DMS53 treated with DMSO at 0.1 percent for 48 hours (cell line): Measurements from ENCODE around the gene NTF3.

Experiments
- DNase-seq: peaks from one replicate; lab custom pipeline; 2025; ENCODE audit not compliant: unreplicated experiment; lab: John Stamatoyannopoulos, UW

The NTF3 gene

DNA sequence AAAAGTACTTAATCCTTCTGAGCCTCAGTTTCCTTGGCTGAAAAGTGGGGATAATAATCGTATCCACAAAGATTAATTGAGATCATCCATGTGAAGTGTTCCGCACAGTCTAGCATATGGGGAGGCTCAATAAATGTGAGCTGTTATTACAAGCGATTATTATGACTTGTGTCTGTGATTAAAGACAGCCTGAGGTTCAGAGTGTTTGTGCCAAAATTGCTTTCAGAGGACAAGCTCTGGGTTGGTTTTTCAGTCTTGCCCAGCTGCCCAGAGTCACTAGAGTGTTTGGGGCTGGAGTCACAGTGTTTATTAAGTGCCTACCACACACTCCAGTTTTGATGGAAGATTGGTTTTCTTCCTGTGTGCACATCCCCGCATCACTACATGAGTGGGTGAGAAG is 53.5 kb downstream of the NTF3 start:
- DNase-seq, result no peak

DNA sequence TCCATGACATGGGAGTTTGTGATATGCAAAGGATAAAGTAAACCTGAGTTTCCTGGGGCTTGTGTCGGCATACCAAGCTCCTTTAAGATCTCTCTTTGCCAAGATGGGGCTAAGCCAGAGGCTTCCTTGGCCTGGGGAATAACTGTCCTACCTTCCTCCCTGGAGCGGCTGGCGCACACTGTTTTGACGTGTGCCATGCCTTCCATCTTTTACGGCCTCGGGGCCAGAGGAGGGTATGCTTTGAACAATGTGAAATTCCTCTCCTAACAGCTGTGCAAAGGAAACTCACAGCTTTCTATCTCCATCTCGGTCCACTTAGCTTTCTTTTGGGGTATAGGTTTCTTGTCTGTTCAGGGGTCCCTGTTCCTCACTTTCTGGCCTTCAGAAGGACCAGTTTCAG is 55.2 kb downstream of the NTF3 start:
- DNase-seq, result no peak

GRCh38 chr12:5487948-5488625 is 56.2 kb downstream of the NTF3 start:
- no peak for DNase-seq

GRCh38 chr12:5488626-5488955 is 56.7 kb downstream of the NTF3 start:
- no peak for DNase-seq

DNA sequence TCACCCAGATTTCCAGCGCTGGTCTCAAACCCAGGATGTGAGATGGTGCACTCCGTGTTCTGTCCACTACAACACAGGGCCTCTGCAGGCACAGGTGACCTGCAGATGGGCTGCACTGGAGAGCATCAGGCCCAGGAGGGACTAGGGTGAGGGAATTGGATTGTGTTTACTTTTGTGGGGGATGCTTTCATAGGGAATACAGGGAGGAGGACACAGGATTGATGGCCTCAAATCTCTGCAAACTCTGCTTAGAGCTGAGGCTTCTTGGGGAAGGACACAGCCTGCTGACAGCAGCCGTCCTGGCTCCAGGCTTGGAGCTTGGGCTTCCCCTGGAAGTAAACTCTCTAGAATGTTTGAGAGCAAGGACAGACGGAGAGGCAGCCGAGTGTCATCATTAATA is 57.1 kb downstream of the NTF3 start:
- no peak for DNase-seq

GRCh38 chr12:5489760-5490406 is 58.0 kb downstream of the NTF3 start:
- no peak for DNase-seq

DNA sequence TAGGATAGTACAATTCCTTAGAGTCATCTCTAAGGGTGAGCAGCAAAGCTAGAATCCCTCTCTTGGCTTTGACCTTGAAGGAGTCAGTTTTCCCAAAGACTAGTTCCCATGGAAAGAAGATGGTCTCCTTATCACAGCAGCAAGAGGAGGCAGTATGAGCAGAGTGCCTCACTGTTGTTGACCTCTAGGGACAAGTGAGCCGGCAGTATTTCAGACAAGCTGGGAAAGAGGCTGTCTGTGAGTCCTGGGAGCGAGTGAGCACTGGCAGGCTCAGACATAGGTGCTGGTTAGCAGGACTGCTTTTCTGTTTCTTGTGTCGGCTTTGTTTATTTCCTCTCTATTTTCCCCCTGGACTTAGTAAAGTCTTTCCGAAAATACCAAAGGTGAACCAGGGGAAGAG is 60.7 kb downstream of the NTF3 start:
- no peak for DNase-seq

DNA sequence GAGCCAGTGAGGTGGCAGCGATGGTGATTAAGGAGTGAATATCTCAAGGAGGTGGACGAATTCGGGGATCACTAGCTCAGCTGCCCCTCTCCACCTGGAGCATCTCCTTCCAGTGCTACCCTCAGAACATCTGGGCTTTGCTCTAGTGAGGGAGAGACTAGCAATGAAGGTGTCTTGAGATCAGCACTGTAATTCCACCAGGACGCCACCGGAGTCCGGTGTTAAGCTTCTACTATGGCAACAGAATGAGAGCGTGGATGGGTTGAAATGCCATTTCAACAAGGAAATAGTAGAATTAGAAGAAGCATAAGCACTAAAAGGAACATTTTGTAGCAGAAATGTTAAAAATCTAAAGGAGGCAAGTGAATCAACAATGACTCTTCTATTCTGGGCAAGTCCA is 61.1 kb downstream of the NTF3 start:
- no peak for DNase-seq

DNA sequence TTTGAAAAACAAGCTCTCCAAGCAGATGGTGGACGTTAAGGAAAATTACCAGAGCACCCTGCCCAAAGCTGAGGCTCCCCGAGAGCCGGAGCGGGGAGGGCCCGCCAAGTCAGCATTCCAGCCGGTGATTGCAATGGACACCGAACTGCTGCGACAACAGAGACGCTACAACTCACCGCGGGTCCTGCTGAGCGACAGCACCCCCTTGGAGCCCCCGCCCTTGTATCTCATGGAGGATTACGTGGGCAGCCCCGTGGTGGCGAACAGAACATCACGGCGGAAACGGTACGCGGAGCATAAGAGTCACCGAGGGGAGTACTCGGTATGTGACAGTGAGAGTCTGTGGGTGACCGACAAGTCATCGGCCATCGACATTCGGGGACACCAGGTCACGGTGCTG is 62.4 kb downstream of the NTF3 start:
- no peak for DNase-seq

- no peak for DNase-seq
These were observed 65.6 kb downstream of the NTF3 start for GRCh38 chr12:5497329-5498053.

- no peak for DNase-seq
These were observed 66.2 kb downstream of the NTF3 start for GRCh38 chr12:5498076-5498475.

- no peak for DNase-seq
These were observed 66.9 kb downstream of the NTF3 start for GRCh38 chr12:5498806-5499205.

DNA sequence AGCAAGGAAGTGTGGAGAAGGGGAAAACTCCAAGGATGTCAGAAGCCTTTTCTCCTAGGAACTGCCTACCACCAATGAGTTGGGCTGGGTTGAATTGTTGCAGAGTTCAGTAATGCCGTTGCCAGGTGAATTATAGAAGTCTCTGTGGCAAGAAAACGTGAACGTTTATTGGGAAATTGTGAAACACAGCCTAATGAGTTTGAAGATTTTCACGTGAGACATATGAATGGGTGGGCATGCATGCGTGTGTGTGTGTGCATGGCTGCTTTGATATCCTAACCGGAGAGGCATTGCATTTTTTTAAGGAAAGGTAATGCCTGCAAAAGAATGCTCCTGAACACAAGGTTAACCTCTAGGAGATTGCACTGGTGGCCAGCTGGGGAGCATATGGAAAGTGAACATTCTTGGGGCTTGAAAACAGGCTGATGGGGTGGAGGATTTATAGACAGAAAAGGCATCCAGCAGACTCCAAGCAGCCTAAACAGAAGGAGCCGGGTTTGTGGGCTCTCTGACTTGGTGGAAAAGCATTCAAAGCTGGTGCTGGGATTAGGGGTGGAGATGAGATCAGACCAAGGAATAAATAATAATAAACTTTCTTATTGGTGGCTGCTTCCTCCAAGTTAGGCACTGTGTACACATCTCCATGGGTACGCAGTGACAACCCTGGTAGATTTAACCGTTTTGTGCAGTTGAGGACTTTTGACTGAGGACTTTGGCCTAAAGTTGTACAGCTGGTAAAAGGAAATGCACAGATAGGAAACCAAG is 67.8 kb downstream of the NTF3 start:
- no peak for DNase-seq

- no peak for DNase-seq
These were observed 68.4 kb downstream of the NTF3 start for GRCh38 chr12:5500331-5500659.

GRCh38 chr12:5503774-5504173 is 71.9 kb downstream of the NTF3 start:
- no peak for DNase-seq

DNA sequence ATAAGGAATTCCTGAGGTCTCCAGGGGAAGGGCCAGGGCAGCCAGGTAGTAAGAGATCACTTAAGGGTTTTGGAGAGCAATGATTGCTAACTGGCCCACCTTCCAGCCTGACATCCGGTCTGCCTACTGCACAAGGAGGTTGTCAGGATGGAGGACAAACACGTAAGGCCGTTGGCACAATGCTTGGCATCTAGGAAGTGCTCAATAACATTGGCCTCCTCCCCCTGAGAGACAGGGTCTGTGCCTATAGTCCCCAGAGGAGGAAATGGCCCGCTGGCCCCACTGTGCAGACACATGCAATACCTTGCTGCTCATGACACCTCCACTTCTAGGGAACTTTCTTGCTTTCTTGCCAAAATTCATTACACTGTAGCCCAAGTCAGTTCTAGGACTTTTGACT is 73.2 kb downstream of the NTF3 start:
- no peak for DNase-seq

DNA sequence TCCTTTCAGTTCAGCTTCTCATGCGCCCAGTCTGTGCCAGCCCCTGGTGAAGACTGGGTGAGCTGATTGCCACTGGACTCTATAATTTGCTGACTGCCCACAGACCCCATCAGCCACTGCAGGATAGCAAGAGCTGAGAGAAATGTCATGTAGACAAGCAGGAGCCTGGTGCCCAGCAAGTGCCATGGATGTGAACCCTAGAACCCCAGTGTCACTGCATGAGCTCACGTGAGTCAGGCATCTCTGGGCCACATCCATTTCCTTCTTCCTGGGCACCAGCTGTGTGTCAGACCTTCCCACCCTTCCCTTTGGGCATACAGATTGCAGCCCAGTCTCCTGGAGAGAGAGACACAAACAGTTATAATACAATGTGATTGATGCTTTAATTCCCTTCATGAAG is 73.8 kb downstream of the NTF3 start:
- no peak for DNase-seq

DNA sequence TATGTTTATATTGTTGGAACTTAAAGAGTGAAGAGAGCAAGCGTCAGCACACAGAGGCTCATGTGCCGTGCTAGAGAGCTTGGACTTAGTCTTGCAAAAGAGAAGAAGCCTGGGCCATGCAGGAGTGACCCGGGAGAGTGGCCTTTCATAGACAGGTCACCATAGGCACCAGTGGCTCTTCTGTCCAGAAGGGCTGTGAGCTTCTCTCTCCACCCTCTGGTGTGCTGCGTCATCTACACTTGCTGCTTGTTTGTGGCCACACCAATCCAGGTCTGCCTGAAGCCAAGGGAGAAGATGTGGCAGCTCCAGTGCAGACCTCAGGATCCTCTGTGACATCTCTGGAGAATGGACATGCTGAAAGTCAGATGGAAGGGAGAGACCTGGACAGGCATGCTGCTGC is 74.4 kb downstream of the NTF3 start:
- no peak for DNase-seq

GRCh38 chr12:5506821-5507231 is 74.9 kb downstream of the NTF3 start:
- no peak for DNase-seq

GRCh38 chr12:5507401-5507935 is 75.6 kb downstream of the NTF3 start:
- no peak for DNase-seq

DNA sequence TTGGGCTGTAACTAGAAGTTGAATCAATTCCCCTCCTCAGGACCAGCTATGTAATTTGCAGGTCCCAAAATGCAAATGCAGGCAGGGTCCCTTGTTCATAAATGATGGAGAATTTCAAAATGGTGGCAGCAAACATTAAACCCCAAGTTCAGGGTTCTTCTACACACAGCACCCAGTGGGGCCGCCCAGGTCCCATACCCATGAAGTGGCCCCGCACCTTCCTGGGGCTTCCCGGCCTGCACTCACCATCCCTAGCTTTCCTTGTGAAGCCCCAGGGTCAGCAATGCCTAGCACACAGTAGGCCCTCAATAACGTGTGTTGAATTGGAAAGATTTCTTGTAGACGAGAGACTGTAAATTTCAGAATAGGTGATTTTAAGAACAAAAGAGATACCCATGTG is 76.0 kb downstream of the NTF3 start:
- DNase-seq, result no peak

DNA sequence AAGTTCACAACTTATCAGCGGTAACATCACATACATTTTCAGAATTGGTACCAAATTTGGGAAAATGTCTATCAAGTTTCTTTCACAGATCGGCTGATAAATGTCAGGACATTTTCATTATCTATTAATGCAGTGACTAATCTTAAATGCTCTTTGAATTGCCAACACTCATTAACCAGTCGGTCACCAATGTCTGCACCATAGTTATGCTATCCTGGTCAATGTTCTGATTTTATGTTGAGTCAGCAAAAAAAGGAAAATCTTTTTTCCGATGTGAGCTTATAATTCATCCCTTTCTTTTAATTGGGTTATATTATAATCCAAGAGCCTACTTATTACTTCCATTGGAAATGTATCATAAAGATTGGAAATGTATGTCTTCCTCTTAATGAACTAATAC is 77.2 kb downstream of the NTF3 start:
- DNase-seq, result no peak
